H1 (cell line): ENCODE measurements around the gene SFMBT2. TPM values are rescaled to one million over a fixed set of nuclear protein-coding genes. Genes with fewer than 3 reads are reported as not detected.

ENCODE experiments used
- BACH1 ChIP-seq: IDR thresholded peaks from 2 replicates; pipeline ENCODE4 v1.6.1; 2012; ENCODE audit warnings: low read length, improper control_type of control experiment
- CHD1 ChIP-seq: IDR thresholded peaks from 2 replicates; pipeline ENCODE4 v1.6.1; 2012; ENCODE audit warnings: low read depth, low read length, improper control_type of control experiment
- HDAC6 ChIP-seq: IDR thresholded peaks from one replicate; pipeline ENCODE4 v1.7.1; 2012; ENCODE audit warnings: low read depth, mild to moderate bottlenecking, inconsistent platforms, low read length, moderate library complexity
- KDM1A ChIP-seq: fragments of 200-600, 300-600 bp; sonication (generic); IDR thresholded peaks from 2 replicates; pipeline ENCODE4 v1.7.1; 2016; ENCODE audit warnings: mild to moderate bottlenecking, low read length, borderline replicate concordance
- KDM4A ChIP-seq: IDR thresholded peaks from one replicate; pipeline ENCODE4 v1.7.1; 2012; ENCODE audit warnings: low read depth, mild to moderate bottlenecking, moderate library complexity, low read length, inconsistent platforms; ENCODE audit not compliant: severe bottlenecking
- NANOG ChIP-seq: IDR thresholded peaks from 2 replicates; pipeline ENCODE4 v1.6.1; 2011; ENCODE audit warnings: low read length, low read depth, mild to moderate bottlenecking, inconsistent platforms; ENCODE audit not compliant: insufficient read depth, poor library complexity, severe bottlenecking
- NRF1 ChIP-seq: IDR thresholded peaks from 2 replicates; pipeline ENCODE4 v1.6.1; 2011; ENCODE audit warnings: mild to moderate bottlenecking, low read depth, low read length, improper control_type of control experiment
- PHF8 ChIP-seq: fragments of 200-600 bp; sonication (generic); conservative IDR thresholded peaks from 2 replicates; pipeline ENCODE4 v1.7.1; 2012; ENCODE audit warnings: low read depth, mild to moderate bottlenecking, inconsistent platforms, low read length, moderate library complexity
- POLR2A ChIP-seq, 2 experiments: IDR thresholded peaks; 1 replicate in 1 of 2; 2 replicates in 1 of 2; pipeline ENCODE4 v1.6.1; 2011; ENCODE audit warnings: low read depth in 2 of 2, low read length in 2 of 2, mild to moderate bottlenecking in 2 of 2; ENCODE audit errors: control extremely low read depth in 1 of 2
- POLR2AphosphoS5 ChIP-seq: IDR thresholded peaks from 2 replicates; pipeline ENCODE4 v1.6.1; 2011; ENCODE audit warnings: low read depth, low read length
- RNF2 ChIP-seq: fragments of 200-900, 300-1000 bp; sonication (generic); IDR thresholded peaks from 2 replicates; pipeline ENCODE4 v1.7.1; 2016; ENCODE audit warnings: borderline replicate concordance, low read depth, mild to moderate bottlenecking, antibody characterized with exemption, low read length; ENCODE audit not compliant: poor library complexity, severe bottlenecking; ENCODE audit errors: missing control alignments
- RXRA ChIP-seq: IDR thresholded peaks from 2 replicates; pipeline ENCODE4 v1.6.1; 2011; ENCODE audit warnings: low read depth, mild to moderate bottlenecking, low read length, moderate library complexity; ENCODE audit not compliant: insufficient read depth
- SIN3A ChIP-seq, 2 experiments: IDR thresholded peaks in 1 of 2; conservative IDR thresholded peaks in 1 of 2; 2 replicates each; pipeline ENCODE4 v1.6.1; 2011 to 2012; ENCODE audit warnings: low read length in 2 of 2, improper control_type of control experiment in 1 of 2, low read depth in 1 of 2, mild to moderate bottlenecking in 1 of 2
- SP4 ChIP-seq: IDR thresholded peaks from 2 replicates; pipeline ENCODE4 v1.6.1; 2012; ENCODE audit warnings: low read length, inconsistent platforms
- TAF7 ChIP-seq: optimal IDR thresholded peaks from 2 replicates; pipeline ENCODE3; 2011; ENCODE audit warnings: low read depth, mild to moderate bottlenecking, inconsistent platforms, low read length, moderate library complexity, borderline replicate concordance
- TCF12 ChIP-seq: IDR thresholded peaks from 2 replicates; pipeline ENCODE4 v1.6.1; 2011; ENCODE audit warnings: low read depth, mild to moderate bottlenecking, low read length
- TEAD4 ChIP-seq: IDR thresholded peaks from 2 replicates; pipeline ENCODE4 v1.6.1; 2012; ENCODE audit warnings: low read depth, low read length, inconsistent platforms, mixed read lengths
- polyA plus RNA-seq, 7 experiments: library from polyadenylated mRNA; depleted of rRNA in 3 of 7; stranded (reverse) in 5 of 7; unstranded in 2 of 7; fragments of >200 nt in 5 of 7; fragments of 200-250 nt in 2 of 7; gene quantifications; 1 replicate in 5 of 7; 2 replicates in 1 of 7; 4 replicates in 1 of 7; pipeline versions ENCODE4 v1.2.1 to v1.2.3, GENCODE V29; 2011 to 2013; ENCODE audit warnings: missing spikeins in 2 of 7, mixed read lengths in 2 of 7
- total RNA-seq: library from RNA; stranded (reverse); fragmentation: NEBNext Ultra II Directional; extraction: Animal tissue kit (Norgen Biotek cat#: 25700); gene quantifications from 2 replicates; pipeline ENCODE4 v1.2.1, GENCODE V29; 2021
- TF ChIP-seq, protein P1 (sequence below): IDR thresholded peaks from 2 replicates; pipeline ENCODE4 v1.6.1; 2012; ENCODE audit warnings: low read length, inconsistent platforms
- TF ChIP-seq, protein P2 (sequence below): IDR thresholded peaks from 2 replicates; pipeline ENCODE4 v1.6.1; 2011; ENCODE audit warnings: low read length, improper control_type of control experiment
- TF ChIP-seq, protein P3 (sequence below): IDR thresholded peaks from 2 replicates; pipeline ENCODE4 v1.6.1; 2012; ENCODE audit warnings: inconsistent platforms

The SFMBT2 gene
- total and polyA plus RNA-seq, 2 of the 8 experiments (the other 6 are each of a cell fraction or from before 2014, with no cell fraction given) = 2.9 to 11.0 TPM

DNA sequence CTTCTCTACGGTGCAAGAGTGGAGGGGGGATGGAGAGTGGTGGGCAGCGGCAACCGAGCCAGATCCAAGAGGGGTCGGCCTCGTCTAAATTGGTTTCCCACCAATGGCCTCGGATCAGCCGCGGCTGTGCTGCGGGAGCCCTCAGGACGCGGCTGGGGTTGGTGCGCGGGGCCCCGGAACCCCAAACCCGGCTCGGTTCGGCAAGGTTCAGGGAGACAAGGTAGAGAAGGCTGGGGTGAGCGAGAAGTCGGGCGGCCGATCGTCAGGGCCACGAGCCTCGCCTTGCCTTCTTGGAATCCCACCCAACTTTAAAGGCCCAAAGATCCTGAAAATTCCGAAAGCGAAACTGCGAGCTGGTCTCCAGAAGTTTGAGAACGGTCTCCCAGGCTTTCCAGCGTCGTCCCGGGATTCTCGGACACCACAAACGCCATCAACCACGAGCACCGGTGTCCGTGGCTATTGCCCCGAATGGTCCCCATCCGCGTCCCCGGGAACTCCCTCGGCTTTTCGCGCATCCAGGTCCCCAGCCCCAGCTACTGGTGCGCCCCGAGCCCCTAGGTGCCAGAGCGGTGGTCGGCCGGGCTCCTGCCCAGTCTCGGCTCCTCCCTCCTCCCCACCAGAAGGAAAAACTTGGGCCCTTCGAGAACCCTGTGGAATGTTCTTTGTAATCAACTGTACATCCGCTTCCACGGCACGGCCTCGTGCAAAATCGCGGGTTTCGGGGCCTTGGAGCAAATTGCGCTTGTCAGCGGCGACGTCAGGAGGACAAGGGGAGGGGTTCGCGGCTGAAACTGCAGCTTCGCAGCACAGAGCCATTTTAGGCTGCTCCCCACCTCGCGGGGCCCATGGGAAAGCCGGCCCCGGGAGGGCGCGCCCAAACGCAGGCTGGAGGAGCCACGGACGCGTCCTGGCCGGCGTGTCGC, 3.2 kb downstream of the SFMBT2 start (continued):
- TF ChIP-seq, protein P1, sequence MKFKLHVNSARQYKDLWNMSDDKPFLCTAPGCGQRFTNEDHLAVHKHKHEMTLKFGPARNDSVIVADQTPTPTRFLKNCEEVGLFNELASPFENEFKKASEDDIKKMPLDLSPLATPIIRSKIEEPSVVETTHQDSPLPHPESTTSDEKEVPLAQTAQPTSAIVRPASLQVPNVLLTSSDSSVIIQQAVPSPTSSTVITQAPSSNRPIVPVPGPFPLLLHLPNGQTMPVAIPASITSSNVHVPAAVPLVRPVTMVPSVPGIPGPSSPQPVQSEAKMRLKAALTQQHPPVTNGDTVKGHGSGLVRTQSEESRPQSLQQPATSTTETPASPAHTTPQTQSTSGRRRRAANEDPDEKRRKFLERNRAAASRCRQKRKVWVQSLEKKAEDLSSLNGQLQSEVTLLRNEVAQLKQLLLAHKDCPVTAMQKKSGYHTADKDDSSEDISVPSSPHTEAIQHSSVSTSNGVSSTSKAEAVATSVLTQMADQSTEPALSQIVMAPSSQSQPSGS = no peak
- TF ChIP-seq, protein P2, sequence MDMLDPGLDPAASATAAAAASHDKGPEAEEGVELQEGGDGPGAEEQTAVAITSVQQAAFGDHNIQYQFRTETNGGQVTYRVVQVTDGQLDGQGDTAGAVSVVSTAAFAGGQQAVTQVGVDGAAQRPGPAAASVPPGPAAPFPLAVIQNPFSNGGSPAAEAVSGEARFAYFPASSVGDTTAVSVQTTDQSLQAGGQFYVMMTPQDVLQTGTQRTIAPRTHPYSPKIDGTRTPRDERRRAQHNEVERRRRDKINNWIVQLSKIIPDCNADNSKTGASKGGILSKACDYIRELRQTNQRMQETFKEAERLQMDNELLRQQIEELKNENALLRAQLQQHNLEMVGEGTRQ = no peak
- TF ChIP-seq SIN3A (conservative IDR thresholded peaks at IDR 0.05 in 1 of 2, IDR thresholded peaks at IDR 0.05 in 1 of 2; ENCODE audit: low read depth in 1 of 2, low read length in 2 of 2) (no peak), TAF7 (no peak), CHD1 (no peak), RXRA (no peak), PHF8 (0 out of 2 replicates have a peak, but pooled peaks have one; percentile 31), TCF12 (no peak), BACH1 (no peak), NRF1 (no peak), HDAC6 (no peak), POLR2AphosphoS5 (no peak; the same call in 1 of the 2 replicates), POLR2A (IDR thresholded peaks at IDR 0.05; ENCODE audit: control extremely low read depth in 1 of 2, low read depth in 2 of 2, low read length in 2 of 2) (no peak), NANOG (no peak), SP4 (no peak), TEAD4 (no peak), KDM4A (peak; percentile 65), KDM1A (no peak), RNF2 (no peak)
- TF ChIP-seq, protein P3, sequence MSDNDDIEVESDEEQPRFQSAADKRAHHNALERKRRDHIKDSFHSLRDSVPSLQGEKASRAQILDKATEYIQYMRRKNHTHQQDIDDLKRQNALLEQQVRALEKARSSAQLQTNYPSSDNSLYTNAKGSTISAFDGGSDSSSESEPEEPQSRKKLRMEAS = peak; percentile 42; the same call in 1 of the 2 replicates
